Breast epithelium (tissue), 4 donors: Measurements from ENCODE around the gene TPM2. TPM values are rescaled to one million over a fixed set of nuclear protein-coding genes. Genes with fewer than 3 reads are reported as not detected.

Source experiments
- DNase-seq, 2 donors: peaks; one replicate each; pipeline ENCODE4 v3.0.0-alpha.2; 2019; ENCODE audit warnings: low spot score in 2 of 2
- H3K27ac ChIP-seq, 2 donors: fragments of 200-600 bp; sonication (generic) in 1 of 2; one replicate each; pipeline ENCODE4 v1.5.1; 2016 to 2019; ENCODE audit warnings: mild to moderate bottlenecking in 1 of 2
- H3K27me3 ChIP-seq, 2 donors: fragments of 200-600 bp; sonication (generic) in 1 of 2; one replicate each; pipeline versions ENCODE4 v1.5.1 to v1.6.0; 2017 to 2019; ENCODE audit warnings: control low read depth in 1 of 2, mild to moderate bottlenecking in 1 of 2
- H3K36me3 ChIP-seq: fragments of 200-600 bp; one replicate; pipeline ENCODE4 v1.5.1; 2019
- H3K4me1 ChIP-seq, 2 donors: fragments of 200-600 bp; sonication (generic); one replicate each; pipeline ENCODE4 v1.5.1; 2016 to 2019; ENCODE audit warnings: control low read depth in 1 of 2
- H3K4me3 ChIP-seq, 3 donors: fragments of 200-600 bp; sonication (generic); 1 replicate in 2 of 3; 2 replicates in 1 of 3; pipeline ENCODE4 v1.5.1; 2016 to 2019; ENCODE audit warnings: mild to moderate bottlenecking in 3 of 3, moderate library complexity in 2 of 3
- H3K9me3 ChIP-seq, 2 donors: fragments of 200-600 bp; sonication (generic) in 1 of 2; one replicate each; pipeline ENCODE4 v1.5.1; 2016 to 2019; ENCODE audit warnings: control low read depth in 1 of 2
- CTCF ChIP-seq, 3 donors: fragments of 450-650 bp; IDR thresholded peaks; one replicate each; pipeline ENCODE4 v1.5.1; 2016 to 2017; ENCODE audit warnings: antibody characterized with exemption in 3 of 3, mild to moderate bottlenecking in 3 of 3, moderate library complexity in 3 of 3
- POLR2A ChIP-seq: fragments of 450-650 bp; IDR thresholded peaks from one replicate; pipeline ENCODE4 v1.6.1; 2016; ENCODE audit warnings: antibody characterized with exemption, mild to moderate bottlenecking, moderate library complexity
- POLR2AphosphoS5 ChIP-seq, 3 donors: sonication (generic); formaldehyde crosslinking; IDR thresholded peaks; one replicate each; pipeline ENCODE4 v1.6.1; 2017; ENCODE audit warnings: antibody characterized with exemption in 3 of 3
- intact Hi-C: fragments of 100-400 bp; cut with DNase I; formaldehyde crosslinking; loops from one replicate; pipeline ENCODE4 v1.15.1; 2023; ENCODE audit warnings: low total_unique reads
- total RNA-seq, 3 donors: library from RNA; depleted of rRNA; stranded (reverse); fragments of >200 nt; gene quantifications; one replicate each; pipeline ENCODE4 v1.1.0, GENCODE V29; 2016

TPM2 gene
- total RNA-seq, 3 donors from 2014 or later = 143 to 402 (median 258) TPM

DNA sequence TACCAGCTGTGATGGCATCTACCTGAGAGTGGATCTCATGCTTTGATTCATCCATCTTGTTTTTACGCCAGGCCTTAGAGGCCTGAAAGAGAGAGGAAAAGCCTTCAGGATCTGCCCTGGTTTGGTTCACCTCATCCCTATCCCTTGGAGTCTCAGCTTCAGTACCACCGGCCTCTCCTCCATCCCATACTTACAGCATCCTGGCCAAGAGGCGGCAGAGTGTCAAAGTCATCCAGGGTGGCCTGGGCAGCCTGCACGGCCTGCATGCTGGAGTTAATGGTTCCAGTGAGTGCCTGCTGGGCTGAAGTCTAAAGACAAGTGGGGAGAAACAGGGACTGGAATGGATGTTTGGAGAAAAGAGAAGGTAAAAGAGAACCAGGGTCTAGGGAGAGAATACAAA lies 29.8 kb upstream of the TPM2 start:
- DNase-seq = no peak
- no peaks in the 10 kb centered on the region for H3K9me3 ChIP-seq
- H3K36me3 ChIP-seq = peaks cover 20% of the 10 kb centered on the region
- intact Hi-C loops = no loop called here
- H3K4me3 ChIP-seq = no peak overlapping the region
- no peak overlapping the region for H3K27ac ChIP-seq
- H3K27me3 ChIP-seq = no peaks in the 10 kb centered on the region
- TF ChIP-seq POLR2AphosphoS5 (IDR thresholded peaks at IDR 0.05) (no peak), POLR2A (no peak), CTCF (IDR thresholded peaks at IDR 0.05) (no peak)
- no peaks in the 10 kb centered on the region for H3K4me1 ChIP-seq

DNA sequence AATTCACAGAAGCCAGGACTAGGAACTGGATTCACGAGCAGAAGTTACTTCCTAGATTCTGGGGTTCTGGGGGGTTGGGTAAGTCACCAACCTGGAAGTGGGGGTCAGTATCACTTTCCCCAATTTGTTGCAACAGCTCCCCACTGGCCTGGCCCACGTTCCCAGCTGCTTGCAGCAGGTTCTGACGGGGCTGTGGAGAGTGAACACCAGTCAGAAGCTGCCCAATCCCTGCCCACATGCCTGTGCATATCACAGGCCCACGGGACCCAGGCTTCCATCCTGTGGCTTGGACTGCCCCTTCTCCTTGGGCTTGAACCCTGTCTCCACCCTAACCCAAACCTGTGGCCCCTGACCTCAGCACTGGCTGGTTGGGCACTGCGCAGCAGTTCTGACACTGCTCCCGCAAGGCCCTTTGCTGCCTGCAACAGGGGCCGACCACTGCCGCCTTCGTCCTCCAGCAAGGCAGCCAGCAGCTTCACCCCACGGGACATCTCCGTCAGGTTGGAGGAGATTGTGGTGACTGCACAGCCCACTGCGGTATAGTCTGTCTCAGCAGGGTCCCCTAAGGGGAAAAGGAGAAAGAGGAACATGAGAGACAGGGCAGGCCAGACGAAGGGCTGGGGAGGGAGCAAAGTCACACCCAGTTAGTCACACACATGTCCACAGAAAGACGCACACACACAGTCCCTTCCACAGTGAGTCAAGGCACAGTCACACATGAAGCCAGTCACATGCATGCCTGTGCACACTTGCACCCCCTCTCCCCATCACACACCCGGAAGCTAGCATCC lies 29.2 kb upstream of the TPM2 start:
- no peak for TF ChIP-seq POLR2A
- TF ChIP-seq POLR2AphosphoS5 (IDR thresholded peaks at IDR 0.05) = no peak
- TF ChIP-seq CTCF (IDR thresholded peaks at IDR 0.05) = no peak
- DNase-seq = no peak
- intact Hi-C loops = no loop called here
- no peak overlapping the region for H3K27ac ChIP-seq
- H3K4me3 ChIP-seq = no peak overlapping the region
- no peaks in the 10 kb centered on the region for H3K27me3 ChIP-seq
- no peaks in the 10 kb centered on the region for H3K9me3 ChIP-seq
- no peaks in the 10 kb centered on the region for H3K4me1 ChIP-seq
- peaks cover 23% of the 10 kb centered on the region for H3K36me3 ChIP-seq

DNA sequence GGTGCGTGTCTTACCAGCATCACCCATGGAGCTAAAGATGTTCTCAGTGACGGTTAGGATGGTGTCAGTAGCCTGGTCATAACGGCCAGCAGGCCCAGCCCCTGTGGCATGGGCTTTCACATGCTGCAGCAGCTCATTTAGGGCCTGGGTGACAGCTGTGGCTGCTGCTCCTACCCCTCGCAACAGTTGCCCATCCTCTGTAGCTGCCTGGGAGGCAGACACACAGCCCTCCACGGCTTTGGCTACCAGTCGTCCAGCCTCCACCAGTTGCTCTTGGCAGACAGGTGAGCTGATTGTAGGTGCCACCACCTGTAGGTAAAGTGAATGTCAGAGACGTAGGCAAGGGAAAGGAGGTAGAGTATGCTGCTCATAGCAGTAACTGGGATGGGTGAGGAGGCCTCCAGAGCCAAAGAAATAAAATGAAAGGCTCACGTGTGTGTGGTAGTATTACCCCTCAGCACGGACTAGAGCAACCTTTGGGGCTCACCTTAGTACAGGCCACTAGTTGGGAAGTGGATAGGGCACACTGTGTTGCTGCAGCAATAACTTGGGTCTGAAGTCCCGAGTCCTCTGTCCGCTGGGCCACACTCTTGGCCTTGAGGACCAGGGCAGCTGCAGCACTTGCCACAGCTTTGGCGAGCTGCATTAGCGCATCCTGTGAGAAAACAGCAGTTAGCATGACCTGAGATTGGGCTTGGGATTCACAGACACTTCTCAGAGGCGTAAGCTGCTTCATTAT lies 27.6 kb upstream of the TPM2 start:
- Histone ChIP-seq H3K27ac (no peak overlapping the region), H3K36me3 (peaks cover 26% of the 10 kb centered on the region), H3K27me3 (no peaks in the 10 kb centered on the region), H3K4me1 (no peaks in the 10 kb centered on the region), H3K4me3 (no peak overlapping the region), H3K9me3 (no peaks in the 10 kb centered on the region)
- TF ChIP-seq CTCF (IDR thresholded peaks at IDR 0.05) = no peak
- TF ChIP-seq POLR2AphosphoS5 (IDR thresholded peaks at IDR 0.05) = no peak
- no peak for TF ChIP-seq POLR2A
- intact Hi-C loops = no loop called here
- no peak for DNase-seq

GRCh38 chr9:35716230-35716629 lies 26.5 kb upstream of the TPM2 start:
- Histone ChIP-seq H3K36me3 (peaks cover 29% of the 10 kb centered on the region), H3K4me3 (no peak overlapping the region), H3K27ac (peak overlapping the region in 1 of 2 donors; percentile 38), H3K27me3 (no peaks in the 10 kb centered on the region), H3K4me1 (no peaks in the 10 kb centered on the region), H3K9me3 (no peaks in the 10 kb centered on the region)
- no peak for DNase-seq
- TF ChIP-seq CTCF (IDR thresholded peaks at IDR 0.05) (no peak), POLR2A (no peak)
- intact Hi-C loops = no loop called here

GRCh38 chr9:35714579-35715252 lies 25.0 kb upstream of the TPM2 start:
- Histone ChIP-seq H3K36me3 (peaks cover 36% of the 10 kb centered on the region), H3K27me3 (no peaks in the 10 kb centered on the region), H3K4me1 (no peaks in the 10 kb centered on the region), H3K9me3 (no peaks in the 10 kb centered on the region), H3K27ac (no peak overlapping the region), H3K4me3 (no peak overlapping the region)
- intact Hi-C loops = no loop called here
- no peak for TF ChIP-seq CTCF (IDR thresholded peaks at IDR 0.05)
- TF ChIP-seq POLR2A = no peak
- TF ChIP-seq POLR2AphosphoS5 (IDR thresholded peaks at IDR 0.05) = no peak
- DNase-seq = no peak
